ENCODE data around the gene ZNF785. TPM values are rescaled to one million over a fixed set of nuclear protein-coding genes. Genes with fewer than 3 reads are reported as not detected.
"Not testable (repeated sequence)": the region's sequence is repeated elsewhere in the genome, so short reads cannot be mapped to it uniquely, and the experiment has no call there.

The ZNF785 gene
- total RNA-seq, 2 experiments from 2014 or later: 14.0 to 15.0 TPM

DNA sequence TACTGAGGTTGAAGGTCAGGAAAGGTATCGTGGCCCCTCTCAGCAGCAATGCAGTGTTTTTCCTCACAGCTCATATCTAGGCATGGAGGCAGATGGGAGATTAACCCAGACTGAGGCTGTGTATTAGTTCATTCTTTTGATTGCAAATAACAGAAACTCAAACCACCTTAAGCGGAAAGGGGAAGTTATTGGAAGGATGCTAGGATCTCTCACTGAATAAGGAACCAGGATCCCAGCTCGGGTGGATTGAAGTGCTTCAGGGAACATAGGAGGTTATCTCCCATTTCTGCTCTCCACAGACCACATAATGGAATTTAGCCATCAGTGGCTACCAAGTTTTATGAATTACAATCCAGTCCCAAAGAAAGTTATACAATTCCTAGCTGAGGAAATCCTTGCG lies 16.5 kb upstream of the ZNF785 start:
- ChIA-PET CTCF (interaction anchor here (0.9 to 2.3 kb wide), 6 partner anchors 8 to 172 kb away, joined by 3 to 11 read pairs (median 6); partner anchors contain the start of genes DCTPP1 and ZNF689), POLR2A (interaction anchor here (0.8 kb wide), 1 partner anchor 43 kb away, joined by 3 read pairs; no protein-coding TSS in a partner anchor)
- Mint-ChIP-seq H3K4me1 (ENCODE audit: low read depth) (peaks cover 5% of the 10 kb centered on the region), H3K27ac (no peak overlapping the region), H3K4me3 (no peak overlapping the region), H3K27me3 (no peaks in the 10 kb centered on the region), H3K9me3 (no peaks in the 10 kb centered on the region), H3K36me3 (peaks cover 16% of the 10 kb centered on the region)
- no peak for DNase-seq
- intact Hi-C loops (cut with micrococcal nuclease): no loop called here

DNA sequence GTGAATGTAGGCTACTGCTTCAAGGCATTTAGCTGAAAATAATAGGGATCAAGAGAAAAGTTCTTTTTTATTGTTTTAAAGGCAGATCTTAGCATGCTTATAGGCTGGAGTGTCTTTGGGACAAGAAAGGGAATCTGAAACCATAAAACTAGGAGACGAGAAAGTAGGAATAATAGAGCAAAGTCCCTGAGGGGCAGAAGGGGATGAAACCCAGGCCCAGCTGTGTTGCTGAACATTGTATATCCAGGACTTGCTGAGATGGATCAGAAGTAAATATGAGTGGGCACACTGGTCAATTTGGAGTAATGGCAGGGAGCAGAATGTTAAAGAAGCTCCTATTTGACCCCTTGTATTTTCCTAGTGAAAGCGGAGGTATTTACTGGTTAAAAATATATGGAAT lies 15.4 kb upstream of the ZNF785 start:
- no peak overlapping the region for H3K4me3 Mint-ChIP-seq
- H3K27ac Mint-ChIP-seq: no peak overlapping the region
- H3K9me3 Mint-ChIP-seq: no peaks in the 10 kb centered on the region

DNA sequence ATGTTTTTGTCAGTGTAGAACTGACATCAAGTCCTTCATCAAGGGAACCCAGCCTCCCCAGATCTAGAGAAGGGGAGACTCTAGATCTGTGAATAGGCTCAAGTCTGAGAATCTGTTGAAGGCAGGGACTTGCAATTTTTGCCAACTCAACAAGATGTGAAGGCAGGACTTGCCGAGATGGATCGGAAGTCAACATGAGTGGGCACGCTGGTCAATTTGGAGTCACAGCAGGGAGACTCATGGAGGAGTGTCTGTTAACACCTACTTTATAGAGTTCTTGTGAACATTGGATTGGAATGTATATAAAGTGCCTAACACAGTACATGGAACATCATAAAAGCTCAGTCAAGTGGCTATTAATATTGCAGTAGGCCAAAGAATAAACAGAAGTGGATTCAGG lies 14.7 kb upstream of the ZNF785 start:
- H3K4me3 Mint-ChIP-seq: no peak overlapping the region
- peaks cover 5% of the 10 kb centered on the region for H3K4me1 Mint-ChIP-seq (ENCODE audit: low read depth)
- no peak overlapping the region for H3K27ac Mint-ChIP-seq
- POLR2A ChIA-PET: interaction anchor here (0.6 kb wide), 1 partner anchor 60 kb away, joined by 3 read pairs; no protein-coding TSS in a partner anchor
- no peaks in the 10 kb centered on the region for H3K27me3 Mint-ChIP-seq
- H3K9me3 Mint-ChIP-seq: no peaks in the 10 kb centered on the region
- CTCF ChIA-PET: interaction anchor here (1.4 to 5.1 kb wide), 5 partner anchors 11 to 171 kb away, joined by 3 to 52 read pairs (median 33); partner anchors contain the start of genes DCTPP1, ZNF747 and ZNF764
- no peak for DNase-seq
- intact Hi-C loops (cut with micrococcal nuclease): no loop called here
- peaks cover 10% of the 10 kb centered on the region for H3K36me3 Mint-ChIP-seq

More for the DNA sequence above, 15.4 kb upstream of the ZNF785 start:
- no peak for DNase-seq
- CTCF ChIA-PET: interaction anchor here (1.3 to 5.1 kb wide), 6 partner anchors 9 to 171 kb away, joined by 3 to 52 read pairs (median 28); partner anchors contain the start of genes DCTPP1, ZNF689, ZNF747 and ZNF764
- no peaks in the 10 kb centered on the region for H3K27me3 Mint-ChIP-seq
- peaks cover 12% of the 10 kb centered on the region for H3K36me3 Mint-ChIP-seq
- POLR2A ChIA-PET: no interaction called here
- H3K4me1 Mint-ChIP-seq (ENCODE audit: low read depth): peaks cover 5% of the 10 kb centered on the region
- intact Hi-C loops (cut with micrococcal nuclease): no loop called here

DNA sequence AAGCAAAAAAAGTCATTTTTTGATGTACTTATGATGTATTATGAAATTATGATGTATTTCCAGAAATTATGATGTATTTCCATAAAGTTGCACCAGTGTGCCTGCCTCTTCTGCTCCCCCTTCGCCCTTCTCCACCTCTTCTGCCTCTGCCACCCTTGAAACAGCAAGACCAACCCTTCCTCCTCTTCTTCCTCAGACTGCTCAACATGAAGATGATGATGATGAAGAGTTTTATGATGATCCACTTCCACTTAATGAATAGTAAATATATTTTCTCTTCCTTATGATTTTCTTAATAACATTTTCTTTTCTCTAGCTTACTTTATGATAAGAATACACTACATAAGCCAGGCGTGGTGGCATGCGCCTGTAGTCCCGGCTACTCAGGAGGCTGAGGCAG lies 7.4 kb upstream of the ZNF785 start:
- Mint-ChIP-seq H3K27ac (no peak overlapping the region), H3K36me3 (peaks cover 5% of the 10 kb centered on the region), H3K27me3 (no peaks in the 10 kb centered on the region), H3K4me1 (ENCODE audit: low read depth) (peaks cover 8% of the 10 kb centered on the region), H3K9me3 (no peaks in the 10 kb centered on the region), H3K4me3 (no peak overlapping the region)
- ChIA-PET POLR2A (no interaction called here), CTCF (interaction anchor here (0.6 to 2.0 kb wide), 4 partner anchors 21 to 58 kb away, joined by 3 to 6 read pairs (median 4); partner anchors contain the start of gene PRR14)
- intact Hi-C loops (cut with micrococcal nuclease): no loop called here
- no peak for DNase-seq

DNA sequence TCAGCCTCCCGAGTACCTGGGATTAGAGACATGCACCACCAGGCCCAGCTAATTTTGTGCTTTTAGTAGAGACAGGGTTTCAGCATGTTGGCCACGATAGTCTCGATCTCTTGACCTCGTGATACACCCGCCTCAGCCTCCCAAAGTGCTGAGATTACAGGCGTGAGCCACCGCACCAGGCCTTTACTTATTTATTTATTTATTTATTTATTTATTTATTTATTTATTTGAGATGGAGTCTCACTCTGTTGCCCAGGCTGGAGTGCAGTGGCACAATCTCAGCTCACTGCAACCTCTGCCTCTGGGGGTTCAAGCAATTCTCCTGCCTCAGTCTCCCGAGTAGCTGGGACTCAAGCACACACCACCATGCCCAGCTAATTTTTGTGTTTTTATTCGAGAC lies 5.4 kb upstream of the ZNF785 start:
- H3K4me3 Mint-ChIP-seq; DNase-seq; intact Hi-C loops (cut with micrococcal nuclease); H3K27ac Mint-ChIP-seq; H3K27me3 Mint-ChIP-seq; H3K9me3 Mint-ChIP-seq: not testable (repeated sequence)
- H3K4me1 Mint-ChIP-seq (ENCODE audit: low read depth): peaks cover 17% of the 10 kb centered on the region
- CTCF ChIA-PET: interaction anchor here (0.9 to 1.0 kb wide), 2 partner anchors 38 to 55 kb away, joined by 3 read pairs; no protein-coding TSS in a partner anchor
- H3K36me3 Mint-ChIP-seq: peaks cover 13% of the 10 kb centered on the region
- POLR2A ChIA-PET: interaction anchor here (0.6 to 0.7 kb wide), 2 partner anchors 39 to 105 kb away, joined by 3 read pairs; no protein-coding TSS in a partner anchor

DNA sequence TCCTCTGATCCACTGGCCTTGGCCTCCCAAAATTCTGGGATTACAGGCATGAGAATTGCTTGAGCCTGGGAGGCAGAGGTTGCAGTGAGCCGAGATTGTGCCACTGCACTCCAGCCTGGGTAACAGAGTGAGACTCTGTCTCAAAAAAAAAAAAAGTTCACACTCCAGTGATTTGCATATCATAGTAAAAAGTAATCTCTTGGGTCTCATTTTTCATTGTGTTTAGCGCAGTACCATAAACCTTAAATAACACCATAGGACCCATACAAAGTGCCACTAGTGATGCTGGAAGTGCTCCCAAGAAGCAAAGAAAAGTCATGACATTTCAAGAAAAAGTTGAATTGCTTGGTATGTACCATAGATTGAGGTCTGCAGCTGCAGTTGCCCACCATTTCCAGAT lies 4.1 kb upstream of the ZNF785 start:
- H3K27ac Mint-ChIP-seq; POLR2A ChIA-PET; intact Hi-C loops (cut with micrococcal nuclease); CTCF ChIA-PET; DNase-seq; H3K4me3 Mint-ChIP-seq; H3K27me3 Mint-ChIP-seq; H3K9me3 Mint-ChIP-seq: not testable (repeated sequence)
- Mint-ChIP-seq H3K4me1 (ENCODE audit: low read depth) (peaks cover 21% of the 10 kb centered on the region), H3K36me3 (peaks cover 18% of the 10 kb centered on the region)

DNA sequence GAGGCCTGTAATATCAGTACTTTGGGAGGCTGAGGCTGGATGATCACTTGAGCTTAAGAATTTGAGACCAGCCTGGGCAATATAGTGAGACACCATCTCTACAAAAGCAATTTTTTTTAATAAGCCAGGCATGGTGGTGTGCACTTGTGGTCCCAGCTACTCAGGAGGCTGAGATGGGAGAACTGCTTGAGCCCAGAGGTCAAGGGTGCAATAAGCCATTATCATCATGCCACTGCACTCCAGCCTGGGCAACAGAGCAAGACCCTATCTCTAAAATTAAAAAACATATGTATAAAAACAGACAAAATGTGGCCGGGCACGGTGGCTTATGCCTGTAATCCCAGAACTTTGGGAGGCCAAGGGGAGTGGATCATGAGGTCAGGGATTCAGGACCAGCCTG lies 3.2 kb upstream of the ZNF785 start:
- POLR2A ChIA-PET: interaction anchor here (0.6 kb wide), 1 partner anchor 691 kb away, joined by 6 read pairs; no protein-coding TSS in a partner anchor
- no peak overlapping the region for H3K4me3 Mint-ChIP-seq
- H3K9me3 Mint-ChIP-seq: no peaks in the 10 kb centered on the region
- H3K4me1 Mint-ChIP-seq (ENCODE audit: low read depth): peaks cover 26% of the 10 kb centered on the region
- intact Hi-C loops (cut with micrococcal nuclease): no loop called here
- no peak for DNase-seq
- CTCF ChIA-PET: interaction anchor here (1.0 to 5.0 kb wide), 3 partner anchors 7 to 53 kb away, joined by 3 to 29 read pairs (median 4); no protein-coding TSS in a partner anchor
- peaks cover 18% of the 10 kb centered on the region for H3K36me3 Mint-ChIP-seq
- no peaks in the 10 kb centered on the region for H3K27me3 Mint-ChIP-seq
- H3K27ac Mint-ChIP-seq: no peak overlapping the region

DNA sequence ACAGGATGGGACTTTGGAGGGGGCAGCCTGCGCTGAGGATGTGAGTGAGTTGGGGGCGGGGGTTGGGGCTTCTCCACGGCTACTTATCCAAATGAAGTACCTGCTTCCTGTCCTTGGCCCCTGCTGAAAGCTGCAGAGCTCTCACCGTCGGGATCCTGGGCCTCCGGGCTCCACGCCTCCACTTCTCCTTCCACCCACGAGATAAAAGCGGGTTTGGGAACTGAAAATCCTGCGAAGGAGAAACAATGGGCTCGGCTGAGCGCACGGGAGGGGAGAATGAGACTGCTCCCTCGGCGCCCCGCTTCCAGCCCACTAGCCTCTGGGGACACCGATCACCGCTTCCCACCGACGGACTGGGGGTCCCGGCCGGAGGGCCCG lies 486 bp downstream of the ZNF785 start:
- H3K9me3 Mint-ChIP-seq: no peaks in the 10 kb centered on the region
- intact Hi-C loops (cut with micrococcal nuclease): loop anchor here (1.0 kb wide), 2 partner anchors 17 to 50 kb away; no protein-coding TSS in a partner anchor
- H3K27ac Mint-ChIP-seq: peak overlapping the region; percentile 83
- CTCF ChIA-PET: interaction anchor here (0.9 to 5.0 kb wide), 8 partner anchors 13 to 155 kb away, joined by 3 to 29 read pairs (median 5); partner anchors contain the start of genes DCTPP1, FBRS, ZNF688 and ZNF747
- peak; percentile 36 for DNase-seq
- peaks cover 32% of the 10 kb centered on the region for H3K4me1 Mint-ChIP-seq (ENCODE audit: low read depth)
- peaks cover 35% of the 10 kb centered on the region for H3K36me3 Mint-ChIP-seq
- POLR2A ChIA-PET: interaction anchor here (0.8 to 2.4 kb wide), 8 partner anchors 13 to 50 kb away, joined by 3 to 18 read pairs (median 6); partner anchors contain the start of genes ZNF688, ZNF747 and ZNF764
- H3K4me3 Mint-ChIP-seq: peak overlapping the region; percentile 83
- no peaks in the 10 kb centered on the region for H3K27me3 Mint-ChIP-seq

DNA sequence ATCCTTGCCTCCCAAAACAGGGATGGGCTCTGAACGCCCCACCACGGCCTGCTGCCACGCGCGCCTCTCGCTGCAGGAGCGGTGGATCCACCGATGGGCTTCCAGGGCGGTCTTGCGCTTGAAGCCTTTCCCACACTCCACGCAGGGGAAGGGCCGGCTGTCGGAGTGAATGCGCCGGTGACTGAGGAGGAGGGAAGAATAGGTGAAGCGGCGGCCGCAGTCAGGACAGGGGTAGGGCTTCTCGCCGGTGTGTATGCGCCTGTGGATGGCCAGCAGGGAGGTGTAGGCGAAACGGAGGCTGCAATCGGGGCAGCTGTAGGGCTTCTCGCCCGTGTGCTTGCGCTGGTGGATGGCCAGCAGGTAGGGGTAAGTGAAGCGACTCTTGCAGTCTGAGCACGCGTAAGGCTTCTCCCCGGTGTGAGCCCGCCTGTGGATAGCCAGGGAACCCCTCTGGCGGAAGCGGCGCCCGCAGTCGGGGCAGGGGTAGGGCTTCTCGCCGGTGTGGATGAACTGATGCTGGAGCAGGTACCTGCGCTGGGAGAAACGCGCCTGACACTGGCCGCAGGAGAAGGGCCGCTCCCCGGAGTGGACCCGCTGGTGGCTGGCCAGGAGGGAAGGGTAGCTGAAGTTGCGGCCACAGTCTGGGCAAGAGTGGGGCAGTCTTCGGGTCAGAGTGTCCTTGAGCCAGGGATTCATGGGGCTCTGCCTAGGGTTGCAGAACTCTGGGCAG lies 2.7 kb downstream of the ZNF785 start:
- no peak overlapping the region for H3K27ac Mint-ChIP-seq
- intact Hi-C loops (cut with micrococcal nuclease): no loop called here
- H3K27me3 Mint-ChIP-seq: no peaks in the 10 kb centered on the region
- no peaks in the 10 kb centered on the region for H3K9me3 Mint-ChIP-seq
- H3K36me3 Mint-ChIP-seq: peaks cover 33% of the 10 kb centered on the region
- ChIA-PET POLR2A (interaction anchor here (1.6 kb wide), 1 partner anchor 11 kb away, joined by 5 read pairs; the partner anchor contains the start of gene ZNF688), CTCF (no interaction called here)
- peaks cover 28% of the 10 kb centered on the region for H3K4me1 Mint-ChIP-seq (ENCODE audit: low read depth)
- H3K4me3 Mint-ChIP-seq: no peak overlapping the region
- DNase-seq: no peak

DNA sequence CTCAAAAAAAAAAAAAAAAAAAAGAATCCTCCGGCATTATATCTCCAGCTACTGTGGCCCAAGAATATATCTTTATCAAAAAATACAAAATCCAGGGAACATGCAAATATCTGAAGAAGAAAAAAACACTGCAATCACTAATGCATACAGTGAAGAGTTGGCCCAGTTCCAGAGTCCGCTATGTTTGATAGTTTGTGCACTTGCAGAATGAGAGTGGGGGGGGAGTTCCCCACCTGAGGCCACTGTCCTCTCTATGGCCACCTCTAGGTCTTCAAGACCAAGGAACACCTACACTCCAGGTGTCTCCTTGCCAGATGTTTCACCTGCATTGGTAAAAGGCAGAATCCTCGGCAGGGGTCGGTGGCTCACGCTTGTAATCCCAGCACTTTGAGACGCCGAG lies 4.0 kb downstream of the ZNF785 start:
- DNase-seq: no peak
- Mint-ChIP-seq H3K4me3 (no peak overlapping the region), H3K27ac (no peak overlapping the region), H3K4me1 (ENCODE audit: low read depth) (peaks cover 21% of the 10 kb centered on the region), H3K27me3 (no peaks in the 10 kb centered on the region), H3K9me3 (no peaks in the 10 kb centered on the region), H3K36me3 (peaks cover 27% of the 10 kb centered on the region)
- intact Hi-C loops (cut with micrococcal nuclease): no loop called here
- CTCF ChIA-PET: no interaction called here
- POLR2A ChIA-PET: interaction anchor here (1.6 kb wide), 1 partner anchor 9 kb away, joined by 5 read pairs; the partner anchor contains the start of gene ZNF688

DNA sequence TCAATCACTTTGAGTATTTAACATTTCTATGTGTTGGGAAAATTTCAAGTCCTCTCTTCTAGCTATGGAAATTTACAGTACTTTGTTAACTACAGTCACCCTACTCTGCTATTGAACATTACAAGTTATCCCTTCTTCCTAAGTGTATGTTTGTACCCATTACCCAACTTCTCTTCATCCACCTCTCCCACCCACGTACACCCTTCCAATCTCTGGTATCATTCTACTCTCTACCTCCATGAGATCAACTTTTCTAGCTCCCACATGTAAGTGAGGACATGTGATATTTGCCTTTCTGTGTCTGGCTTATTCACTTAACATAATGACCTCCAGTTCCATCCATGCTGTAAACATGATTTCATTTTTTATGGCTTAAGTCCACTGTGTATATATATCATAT lies 10.8 kb downstream of the ZNF785 start:
- H3K4me3 Mint-ChIP-seq: no peak overlapping the region
- H3K9me3 Mint-ChIP-seq: no peaks in the 10 kb centered on the region
- H3K27me3 Mint-ChIP-seq: no peaks in the 10 kb centered on the region
- no peak overlapping the region for H3K27ac Mint-ChIP-seq
- CTCF ChIA-PET: interaction anchor here (0.9 to 1.4 kb wide), 2 partner anchors 39 to 54 kb away, joined by 3 to 4 read pairs; no protein-coding TSS in a partner anchor
- H3K4me1 Mint-ChIP-seq (ENCODE audit: low read depth): peaks cover 30% of the 10 kb centered on the region
- intact Hi-C loops (cut with micrococcal nuclease): no loop called here
- POLR2A ChIA-PET: interaction anchor here (1.2 kb wide), 1 partner anchor 11 kb away, joined by 4 read pairs; no protein-coding TSS in a partner anchor
- peaks cover 8% of the 10 kb centered on the region for H3K36me3 Mint-ChIP-seq
- DNase-seq: no peak

All from activated CD4-positive, alpha-beta memory T cell treated with anti-CD3 and anti-CD28 coated beads for 36 hours (primary cell).